Frontal cortex (tissue), 4 donors: ENCODE measurements around the gene OGG1. TPM values are rescaled to one million over a fixed set of nuclear protein-coding genes. Genes with fewer than 3 reads are reported as not detected.
"Not testable (repeated sequence)": the region's sequence is repeated elsewhere in the genome, so short reads cannot be mapped to it uniquely, and the experiment has no call there.

Experiments
- DNase-seq, 2 donors: peaks; one replicate each; pipeline ENCODE4 v3.0.0; 2012; ENCODE audit warnings: low spot score in 2 of 2
- FAIRE-seq: peaks from 2 replicates; lab custom pipeline; 2012; peaks lifted over from hg19 to GRCh38; lab: Jason Lieb, UNC
- total RNA-seq: library from RNA; depleted of rRNA; stranded (reverse); fragments of >200 nt; gene quantifications from one replicate; pipeline ENCODE4 v1.2.3, GENCODE V29; 2014
- donor health status: control.
- donor health status: control.
- donor health status: control.

The OGG1 gene
- total RNA-seq, 1 donor from 2014 or later: 98.6 TPM

- DNase-seq: no peak
- FAIRE-seq: no peak
These were observed 4.9 kb downstream of the OGG1 start for GRCh38 chr3:9754678-9755077.

DNA sequence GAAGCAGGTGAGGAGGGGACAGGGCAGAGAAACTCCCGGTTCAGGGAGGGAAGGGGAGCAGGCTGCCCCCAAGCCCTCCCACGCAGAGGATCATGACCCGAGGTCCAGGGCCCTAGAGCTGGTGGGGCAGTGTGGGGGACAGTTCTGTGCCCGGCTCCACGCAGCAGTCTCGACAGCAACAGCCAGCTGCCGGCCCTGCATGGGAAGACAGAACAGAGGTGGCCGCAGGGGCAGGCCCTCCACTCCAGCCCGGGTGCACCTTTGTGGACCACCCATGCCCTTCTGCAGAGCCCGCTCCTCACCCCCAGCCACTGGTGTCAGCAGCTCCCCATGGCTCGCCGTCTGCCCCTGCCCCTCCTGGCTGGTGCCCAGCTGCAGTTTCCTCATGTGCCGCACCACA is 7.7 kb downstream of the OGG1 start:
- DNase-seq (no peak), FAIRE-seq (no peak)

- FAIRE-seq (no peak), DNase-seq (no peak)
These were observed 11.2 kb downstream of the OGG1 start for GRCh38 chr3:9760779-9761505.

GRCh38 chr3:9761919-9762318 is 12.2 kb downstream of the OGG1 start:
- FAIRE-seq (no peak), DNase-seq (no peak)

DNA sequence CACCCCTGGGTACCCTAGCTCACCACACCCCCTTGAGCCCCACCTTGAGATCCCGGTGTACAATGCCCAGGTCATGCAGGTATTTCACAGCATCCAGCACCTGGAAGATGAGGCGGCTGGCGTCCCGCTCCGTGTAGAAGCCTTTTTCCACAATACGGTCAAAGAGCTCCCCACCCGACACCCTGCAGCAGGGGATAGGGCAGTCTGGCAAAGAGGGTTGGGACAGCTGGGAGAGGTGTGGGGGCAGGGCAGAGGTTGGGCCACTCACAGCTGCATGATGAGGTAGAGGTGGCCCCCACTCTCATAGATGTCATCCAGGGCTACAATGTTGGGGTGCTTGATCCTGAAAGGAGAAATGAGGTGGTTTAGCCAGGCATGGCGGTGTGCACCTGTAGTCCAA is 13.1 kb downstream of the OGG1 start:
- DNase-seq: no peak
- FAIRE-seq: no peak

GRCh38 chr3:9765865-9766264 is 16.1 kb downstream of the OGG1 start:
- FAIRE-seq (no peak), DNase-seq (no peak)

GRCh38 chr3:9767418-9767817 is 17.7 kb downstream of the OGG1 start:
- DNase-seq: no peak
- no peak for FAIRE-seq

DNA sequence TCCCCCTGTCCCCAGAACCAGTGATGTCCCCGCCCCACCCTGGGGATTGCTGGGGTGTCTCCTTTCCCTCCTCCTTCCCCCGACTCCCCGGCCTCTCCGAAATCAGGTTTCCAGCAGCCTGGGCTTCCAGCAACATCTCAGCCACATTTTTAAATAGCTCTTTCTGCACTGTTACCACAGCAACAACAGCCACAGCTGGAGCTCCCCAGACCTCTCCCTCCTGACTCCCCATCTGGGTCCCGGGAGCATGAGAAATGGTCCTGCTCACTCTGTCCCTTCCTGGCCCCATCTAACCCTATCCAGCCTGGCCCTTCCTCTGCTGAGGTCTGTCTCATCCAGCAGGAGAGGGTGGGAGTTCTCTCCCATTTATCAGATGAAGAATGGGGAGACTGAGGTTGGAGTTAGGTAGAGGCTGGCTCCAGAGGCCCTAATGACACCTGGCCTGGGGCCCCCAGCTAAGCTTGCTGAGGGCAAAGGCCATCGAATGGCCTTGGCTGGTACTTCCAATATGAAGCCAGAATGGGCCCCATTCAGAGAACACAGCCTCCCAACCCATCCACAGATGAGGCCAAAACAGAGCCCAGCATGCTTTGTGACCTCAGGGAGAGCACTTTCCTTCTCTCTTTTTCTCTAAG is 18.5 kb downstream of the OGG1 start:
- no peak for DNase-seq
- FAIRE-seq: no peak

GRCh38 chr3:9769012-9769411 is 19.3 kb downstream of the OGG1 start:
- FAIRE-seq: no peak
- DNase-seq: no peak

- DNase-seq: peak; percentile 74 to 82
- FAIRE-seq: no peak
These were observed 19.9 kb downstream of the OGG1 start, which contains the start of gene CAMK1 for GRCh38 chr3:9769426-9770275. Gene CAMK1 (minus strand): TSS chr3:9769947. CDS start chr3:9767749, 2,198 bp downstream.

DNA sequence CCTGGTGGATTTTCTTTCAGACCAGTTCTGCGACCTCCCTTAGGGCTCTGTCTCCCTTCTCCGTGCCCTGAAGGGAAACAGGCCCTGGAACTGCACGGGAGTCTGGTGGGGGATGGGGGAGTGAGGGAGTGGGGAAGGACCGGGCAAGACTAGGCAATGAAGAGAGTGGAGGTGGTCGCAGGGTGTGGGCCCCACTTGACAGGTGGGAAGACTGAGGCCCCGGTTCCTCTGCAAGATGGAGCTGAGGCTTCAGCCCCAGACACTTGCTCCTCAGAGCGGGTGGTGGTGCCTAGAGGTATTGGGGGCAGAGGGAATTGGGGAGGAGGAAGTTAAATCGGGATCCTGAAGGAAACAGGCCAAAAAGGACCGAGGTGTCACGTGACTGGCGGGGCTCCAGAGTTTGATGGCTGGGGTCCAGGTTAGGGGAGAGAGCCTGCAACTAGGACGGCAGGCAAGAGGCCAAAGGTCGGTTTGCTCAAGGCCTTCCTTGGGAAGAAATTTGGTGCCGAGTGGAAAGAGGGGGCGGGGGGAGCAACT is 20.6 kb downstream of the OGG1 start:
- FAIRE-seq (no peak), DNase-seq (peak; percentile 66 to 71)

- DNase-seq, FAIRE-seq: not testable (repeated sequence)
These were observed 21.3 kb downstream of the OGG1 start for GRCh38 chr3:9771007-9771406.

DNA sequence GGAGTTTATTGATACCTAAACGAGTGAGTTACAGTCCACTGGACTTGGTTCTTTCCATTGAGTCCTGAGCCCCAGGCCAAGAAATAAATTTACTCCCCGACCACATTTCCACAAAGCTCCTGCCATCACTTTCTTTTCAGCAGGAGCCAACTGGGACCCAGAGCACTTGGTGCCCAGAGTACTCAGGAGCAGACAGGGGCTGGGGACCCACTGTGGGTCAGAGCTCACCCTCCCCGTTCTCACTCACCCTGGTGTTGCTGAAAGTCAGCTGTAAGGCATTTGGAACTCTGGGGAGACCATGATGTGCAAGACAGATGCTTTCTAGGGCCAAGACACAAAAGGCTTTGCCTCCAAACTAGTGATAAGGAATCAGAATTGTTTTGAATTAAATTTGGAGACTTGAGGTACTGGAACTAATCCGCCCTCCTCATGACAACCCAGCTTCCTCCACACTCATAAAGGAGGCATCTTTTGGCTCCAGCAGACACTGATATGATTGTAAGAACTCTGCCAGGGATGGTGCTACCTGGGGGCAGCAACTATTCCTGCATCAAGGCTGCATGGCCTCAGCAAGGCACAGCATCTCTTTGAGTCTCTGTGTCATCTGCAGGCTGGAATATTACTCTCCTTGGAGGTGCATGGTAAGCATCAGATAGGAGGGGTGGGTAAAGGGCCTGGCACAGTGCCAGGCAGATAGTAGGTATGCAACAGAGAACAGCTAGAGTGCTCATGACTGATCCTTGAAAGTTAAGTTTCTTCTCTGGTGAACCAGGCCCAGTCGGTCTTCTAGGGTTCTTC is 27.3 kb downstream of the OGG1 start:
- FAIRE-seq (no peak), DNase-seq (no peak)

GRCh38 chr3:9777694-9778021 is 27.9 kb downstream of the OGG1 start:
- DNase-seq (no peak), FAIRE-seq (no peak)

DNA sequence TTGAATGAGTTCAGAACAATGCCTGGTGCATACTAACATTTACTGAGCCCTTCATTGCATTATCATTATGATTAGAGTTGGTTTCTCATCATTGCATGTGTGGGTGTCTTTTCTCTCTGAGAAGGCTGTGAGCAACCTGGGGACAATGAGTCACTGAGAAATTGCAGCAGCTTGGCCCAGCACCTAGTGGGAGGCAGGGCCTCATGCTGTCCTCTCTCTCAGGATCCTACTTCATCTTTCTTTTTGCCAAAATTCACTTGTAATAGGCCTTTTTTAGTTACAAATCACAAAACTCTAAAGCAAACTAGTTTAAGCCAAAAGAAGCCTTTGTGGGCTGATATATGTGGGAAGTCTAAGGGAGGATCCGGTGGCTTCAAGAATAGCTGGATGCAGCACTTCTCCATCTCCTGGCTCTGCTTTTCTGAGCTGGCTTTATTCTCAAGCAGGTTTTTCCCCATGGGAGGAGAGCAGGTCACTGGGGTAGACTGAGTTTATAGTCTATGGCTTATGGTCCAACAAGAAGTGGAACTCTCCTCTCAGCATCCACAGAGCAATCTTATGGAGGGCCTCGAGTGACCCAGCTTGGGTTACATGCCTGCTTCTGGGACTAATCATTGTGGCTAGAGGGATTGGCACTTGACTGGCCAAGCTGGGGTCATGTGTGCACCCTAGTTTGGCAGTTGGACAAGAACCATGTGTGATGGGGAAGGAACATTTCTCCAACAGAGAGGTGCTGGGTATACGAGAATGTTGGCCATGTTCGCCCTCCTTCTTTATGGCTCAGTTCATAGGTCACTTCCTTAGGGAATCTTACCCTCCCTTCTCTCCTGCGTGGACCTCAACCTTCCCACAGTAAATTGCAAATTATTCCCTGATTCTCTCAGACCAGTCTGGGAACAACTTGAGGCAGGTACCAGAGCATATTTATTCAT is 28.7 kb downstream of the OGG1 start:
- FAIRE-seq (no peak), DNase-seq (no peak)

GRCh38 chr3:9779075-9779593 is 29.4 kb downstream of the OGG1 start:
- FAIRE-seq: no peak
- no peak for DNase-seq

DNA sequence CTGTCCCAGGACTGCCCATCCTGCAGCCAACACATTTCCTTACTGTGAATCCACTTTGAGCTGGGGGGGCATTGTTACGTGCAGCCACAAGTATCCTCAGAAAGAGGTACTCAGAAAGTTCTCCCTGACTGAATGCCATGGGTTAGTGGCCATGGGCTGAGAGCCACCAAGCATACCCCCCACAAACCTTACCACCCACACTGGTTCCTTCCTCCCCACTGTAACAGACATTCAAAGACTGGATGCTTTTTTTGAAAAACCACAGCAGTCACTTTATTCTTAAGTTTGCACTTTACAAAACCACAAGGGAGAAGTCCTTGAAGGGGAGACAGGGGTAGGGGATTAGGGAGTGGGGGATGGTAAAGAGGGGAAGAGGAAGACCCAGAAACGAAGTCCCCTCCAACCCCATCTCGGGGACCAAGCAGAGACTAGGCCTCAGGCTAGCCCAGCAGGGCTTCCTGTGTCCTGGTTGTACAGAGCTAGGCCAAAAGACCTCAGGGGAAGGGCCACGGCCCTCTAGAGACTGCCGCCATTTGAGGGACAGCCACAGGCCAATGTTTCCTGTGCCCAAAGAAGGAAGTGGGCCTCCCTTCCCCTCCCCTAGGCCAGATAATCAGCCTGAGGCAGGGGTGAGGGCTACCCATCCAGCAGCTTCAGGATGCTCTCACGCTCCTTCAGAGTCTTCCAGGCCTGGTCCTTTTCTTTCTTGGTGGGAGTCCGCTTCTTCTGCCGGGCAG is 30.1 kb downstream of the OGG1 start:
- no peak for DNase-seq

GRCh38 chr3:9780458-9780812 is 30.7 kb downstream of the OGG1 start:
- no peak for FAIRE-seq
- DNase-seq: no peak

More for the DNA sequence above, 30.1 kb downstream of the OGG1 start:
- no peak for FAIRE-seq
